Astrocyte (in vitro differentiated cells and primary cell): ENCODE results near the gene RHBG. TPM values are rescaled to one million over a fixed set of nuclear protein-coding genes. Genes with fewer than 3 reads are reported as not detected.

ENCODE experiments used
- DNase-seq: peaks from one replicate; pipeline ENCODE4 v3.0.0-alpha.2; 2010; ENCODE audit warnings: low read depth
- FAIRE-seq: peaks from 2 replicates; lab custom pipeline; 2011; peaks lifted over from hg19 to GRCh38; lab: Jason Lieb, UNC
- H2AFZ ChIP-seq: 2 replicates; pipeline ENCODE4 v1.6.0; 2012; ENCODE audit warnings: low read depth, low read length, inconsistent platforms
- H3K27ac ChIP-seq: 2 replicates; pipeline ENCODE4 v1.5.1; 2011; ENCODE audit warnings: low read depth, low read length, inconsistent platforms
- H3K27me3 ChIP-seq: 2 replicates; pipeline ENCODE4 v1.6.0; 2011; ENCODE audit warnings: low read length, inconsistent platforms; ENCODE audit not compliant: insufficient read depth
- H3K36me3 ChIP-seq: 2 replicates; pipeline ENCODE4 v1.5.1; 2011; ENCODE audit warnings: low read length, inconsistent platforms; ENCODE audit not compliant: insufficient read depth
- H3K4me1 ChIP-seq: 2 replicates; pipeline ENCODE4 v1.5.1; 2011; ENCODE audit warnings: low read length, inconsistent platforms; ENCODE audit not compliant: insufficient read depth
- H3K4me2 ChIP-seq: 2 replicates; pipeline ENCODE4 v1.6.0; 2012; ENCODE audit warnings: low read length, inconsistent platforms
- H3K4me3 ChIP-seq: 2 replicates; pipeline ENCODE4 v1.5.1; 2011; ENCODE audit warnings: low read depth, mild to moderate bottlenecking, low read length, inconsistent platforms; ENCODE audit not compliant: insufficient read depth
- H3K79me2 ChIP-seq: 2 replicates; pipeline ENCODE4 v1.6.0; 2012; ENCODE audit warnings: mild to moderate bottlenecking, low read length, inconsistent platforms; ENCODE audit not compliant: insufficient read depth
- H3K9ac ChIP-seq: 2 replicates; pipeline ENCODE4 v1.6.0; 2012; ENCODE audit warnings: mild to moderate bottlenecking, low read length, inconsistent platforms
- H3K9me3 ChIP-seq: 2 replicates; pipeline ENCODE4 v1.5.1; 2012; ENCODE audit warnings: low read depth, mild to moderate bottlenecking, low read length, inconsistent platforms; ENCODE audit not compliant: insufficient read depth
- H4K20me1 ChIP-seq: 2 replicates; pipeline ENCODE4 v1.6.0; 2012; ENCODE audit warnings: low read length, inconsistent platforms; ENCODE audit not compliant: insufficient read depth
- H3K27ac Mint-ChIP-seq: one replicate; pipeline ENCODE4 v1.8.0; 2021; ENCODE audit warnings: mild to moderate bottlenecking, mixed read lengths; ENCODE audit not compliant: unreplicated experiment
- H3K27me3 Mint-ChIP-seq: one replicate; pipeline ENCODE4 v1.8.0; 2021; ENCODE audit warnings: low read depth, mixed read lengths; ENCODE audit not compliant: unreplicated experiment
- H3K36me3 Mint-ChIP-seq: one replicate; pipeline ENCODE4 v1.8.0; 2021; ENCODE audit warnings: low read depth, mixed read lengths; ENCODE audit not compliant: unreplicated experiment
- H3K4me1 Mint-ChIP-seq: one replicate; pipeline ENCODE4 v1.8.0; 2021; ENCODE audit warnings: low read depth, mixed read lengths; ENCODE audit not compliant: unreplicated experiment
- H3K4me3 Mint-ChIP-seq: one replicate; pipeline ENCODE4 v1.8.0; 2021; ENCODE audit warnings: mild to moderate bottlenecking, moderate library complexity, mixed read lengths; ENCODE audit not compliant: unreplicated experiment
- H3K9me3 Mint-ChIP-seq: one replicate; pipeline ENCODE4 v1.8.0; 2021; ENCODE audit warnings: mild to moderate bottlenecking, mixed read lengths; ENCODE audit not compliant: unreplicated experiment
- CTCF ChIP-seq: IDR thresholded peaks from 2 replicates; pipeline ENCODE4 v1.5.1; 2011; ENCODE audit warnings: low read depth, mild to moderate bottlenecking, inconsistent platforms, low read length, moderate library complexity; ENCODE audit not compliant: insufficient read depth
- EZH2 ChIP-seq: IDR thresholded peaks from 2 replicates; pipeline ENCODE4 v1.6.1; 2012; ENCODE audit warnings: mild to moderate bottlenecking, low read length, inconsistent platforms; ENCODE audit not compliant: insufficient read depth
- total RNA-seq: library from RNA; stranded (reverse); gene quantifications from 2 replicates; pipeline ENCODE4 v1.2.1, GENCODE V29; 2021

Gene RHBG
- total RNA-seq, 1 donor from 2014 or later = not detected

GRCh38 chr1:156390469-156391365, 21.7 kb downstream of the RHBG start:
- Histone ChIP-seq H3K4me2 (no peak overlapping the region), H3K4me1 (peaks cover 3% of the 10 kb centered on the region), H4K20me1 (no peaks in the 10 kb centered on the region), H3K9me3 (no peaks in the 10 kb centered on the region), H3K36me3 (no peaks in the 10 kb centered on the region), H3K79me2 (no peaks in the 10 kb centered on the region), H3K27ac (no peak overlapping the region), H3K4me3 (no peak overlapping the region), H2AFZ (no peak overlapping the region), H3K27me3 (peaks cover 26% of the 10 kb centered on the region), H3K9ac (no peak overlapping the region)
- Mint-ChIP-seq H3K36me3 (no peaks in the 10 kb centered on the region), H3K27me3 (peaks cover 53% of the 10 kb centered on the region), H3K9me3 (peaks cover 3% of the 10 kb centered on the region), H3K27ac (no peak overlapping the region), H3K4me1 (no peaks in the 10 kb centered on the region), H3K4me3 (no peak overlapping the region)
- FAIRE-seq (no peak), DNase-seq (no peak)
- TF ChIP-seq EZH2 (peak; percentile 48), CTCF (no peak)

GRCh38 chr1:156391366-156391677, 22.3 kb downstream of the RHBG start:
- Histone ChIP-seq H4K20me1 (no peaks in the 10 kb centered on the region), H3K4me3 (no peak overlapping the region), H3K9me3 (no peaks in the 10 kb centered on the region), H3K9ac (no peak overlapping the region), H3K4me2 (no peak overlapping the region), H3K36me3 (no peaks in the 10 kb centered on the region), H3K27me3 (peaks cover 26% of the 10 kb centered on the region), H2AFZ (no peak overlapping the region), H3K27ac (no peak overlapping the region), H3K79me2 (no peaks in the 10 kb centered on the region), H3K4me1 (peaks cover 3% of the 10 kb centered on the region)
- Mint-ChIP-seq H3K4me3 (no peak overlapping the region), H3K36me3 (no peaks in the 10 kb centered on the region), H3K27me3 (peaks cover 50% of the 10 kb centered on the region), H3K4me1 (no peaks in the 10 kb centered on the region), H3K9me3 (peaks cover 3% of the 10 kb centered on the region), H3K27ac (no peak overlapping the region)
- DNase-seq (no peak), FAIRE-seq (no peak)
- TF ChIP-seq CTCF (no peak), EZH2 (no peak)

GRCh38 chr1:156391701-156392100, 22.7 kb downstream of the RHBG start:
- Histone ChIP-seq H3K79me2 (no peaks in the 10 kb centered on the region), H3K36me3 (no peaks in the 10 kb centered on the region), H3K4me2 (no peak overlapping the region), H3K27me3 (peaks cover 26% of the 10 kb centered on the region), H3K9ac (no peak overlapping the region), H3K9me3 (no peaks in the 10 kb centered on the region), H3K4me3 (no peak overlapping the region), H3K4me1 (peaks cover 3% of the 10 kb centered on the region), H2AFZ (no peak overlapping the region), H3K27ac (no peak overlapping the region), H4K20me1 (no peaks in the 10 kb centered on the region)
- TF ChIP-seq CTCF (no peak), EZH2 (no peak)
- Mint-ChIP-seq H3K4me3 (no peak overlapping the region), H3K36me3 (no peaks in the 10 kb centered on the region), H3K27me3 (peaks cover 47% of the 10 kb centered on the region), H3K27ac (no peak overlapping the region), H3K4me1 (no peaks in the 10 kb centered on the region), H3K9me3 (peaks cover 3% of the 10 kb centered on the region)
- FAIRE-seq (no peak), DNase-seq (no peak)
